ENCODE data around the gene SPTAN1.

The SPTAN1 gene

DNA sequence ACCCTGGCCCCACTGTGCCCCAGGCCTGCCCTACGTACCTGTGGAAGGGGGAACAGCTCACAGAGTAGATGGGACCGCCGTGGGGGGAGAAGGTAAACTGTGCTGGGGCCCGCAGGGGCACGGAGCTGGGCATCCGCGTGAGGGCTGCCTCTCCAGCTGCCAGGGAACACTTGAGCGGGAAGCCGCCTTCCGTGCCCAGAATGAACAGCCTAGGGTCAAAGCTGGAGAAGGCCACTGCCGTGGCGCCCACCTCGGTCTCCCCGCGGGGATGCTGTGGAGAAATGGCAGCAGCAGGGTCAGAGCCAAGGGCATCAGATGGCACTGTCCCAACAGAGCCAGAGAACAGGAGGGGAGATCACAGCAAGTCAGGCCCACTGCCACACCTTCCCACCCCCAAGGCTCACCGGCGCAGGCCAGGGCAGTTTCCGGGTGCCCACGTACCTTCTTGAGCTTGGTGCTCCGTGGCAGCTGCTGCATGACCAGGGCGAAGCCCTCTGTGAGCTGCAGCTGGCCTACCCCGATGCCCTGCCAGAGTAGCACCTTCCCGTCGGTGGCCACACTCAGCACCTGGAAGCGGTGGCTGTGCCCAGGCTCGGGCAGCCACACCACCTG, 82.4 kb downstream of the SPTAN1 start:
- Histone ChIP-seq H3K9ac (ENCODE audit: low read length) (no peak overlapping the region), H3F3A (ENCODE audit: insufficient read depth, low read length) (no peaks in the 10 kb centered on the region), H3K9me3 (replicated peaks; ENCODE audit: insufficient read depth, low read length) (no peaks in the 10 kb centered on the region), H3K4me1 (ENCODE audit: low read length) (no peaks in the 10 kb centered on the region), H3K27me3 (replicated peaks; ENCODE audit: insufficient read depth, low read length) (no peaks in the 10 kb centered on the region), H2AFZ (ENCODE audit: low read length) (no peak overlapping the region), H3K9me2 (replicated peaks; ENCODE audit: insufficient read depth, low read length) (no peaks in the 10 kb centered on the region), H3K36me3 (replicated peaks; ENCODE audit: insufficient read depth, low read length) (peaks cover 7% of the 10 kb centered on the region; the same call in 1 of the 2 replicates), H3K79me2 (ENCODE audit: low read length) (no peaks in the 10 kb centered on the region), H4K20me1 (ENCODE audit: insufficient read depth, low read length) (no peaks in the 10 kb centered on the region), H3K4me2 (ENCODE audit: low read depth, low read length) (no peak overlapping the region), H3K4me3 (ENCODE audit: low read length) (no peak overlapping the region), H3K27ac (ENCODE audit: low read length) (no peak overlapping the region)
- DNase-seq = no peak
- TF ChIP-seq EZH2 (optimal IDR thresholded peaks at IDR 0.05; ENCODE audit: low read depth, low read length) (no peak), CTCF (IDR thresholded peaks at IDR 0.05; ENCODE audit: low read length) (no peak), EZH2phosphoT487 (IDR thresholded peaks at IDR 0.05; ENCODE audit: low read length) (no peak)

GRCh38 chr9:128635266-128636023, 83.1 kb downstream of the SPTAN1 start:
- no peaks in the 10 kb centered on the region for H3K9me2 ChIP-seq (replicated peaks; ENCODE audit: insufficient read depth, low read length)
- no peaks in the 10 kb centered on the region for H3K27me3 ChIP-seq (replicated peaks; ENCODE audit: insufficient read depth, low read length)
- H3K4me3 ChIP-seq (ENCODE audit: low read length) = no peak overlapping the region
- H3F3A ChIP-seq (ENCODE audit: insufficient read depth, low read length) = no peaks in the 10 kb centered on the region
- H3K79me2 ChIP-seq (ENCODE audit: low read length) = no peaks in the 10 kb centered on the region
- H4K20me1 ChIP-seq (ENCODE audit: insufficient read depth, low read length) = no peaks in the 10 kb centered on the region
- no peak overlapping the region for H2AFZ ChIP-seq (ENCODE audit: low read length)
- H3K4me1 ChIP-seq (ENCODE audit: low read length) = no peaks in the 10 kb centered on the region
- H3K9ac ChIP-seq (ENCODE audit: low read length) = no peak overlapping the region
- no peaks in the 10 kb centered on the region for H3K9me3 ChIP-seq (replicated peaks; ENCODE audit: insufficient read depth, low read length)
- no peak overlapping the region for H3K27ac ChIP-seq (ENCODE audit: low read length)
- peaks cover 7% of the 10 kb centered on the region; the same call in 1 of the 2 replicates for H3K36me3 ChIP-seq (replicated peaks; ENCODE audit: insufficient read depth, low read length)
- H3K4me2 ChIP-seq (ENCODE audit: low read depth, low read length) = no peak overlapping the region
- TF ChIP-seq EZH2phosphoT487 (IDR thresholded peaks at IDR 0.05; ENCODE audit: low read length) (no peak), CTCF (IDR thresholded peaks at IDR 0.05; ENCODE audit: low read length) (no peak), EZH2 (optimal IDR thresholded peaks at IDR 0.05; ENCODE audit: low read depth, low read length) (no peak)
- DNase-seq = no peak

GRCh38 chr9:128636024-128636390, 83.6 kb downstream of the SPTAN1 start:
- peaks cover 7% of the 10 kb centered on the region; the same call in 1 of the 2 replicates for H3K36me3 ChIP-seq (replicated peaks; ENCODE audit: insufficient read depth, low read length)
- no peaks in the 10 kb centered on the region for H3F3A ChIP-seq (ENCODE audit: insufficient read depth, low read length)
- no peaks in the 10 kb centered on the region for H3K4me1 ChIP-seq (ENCODE audit: low read length)
- no peak overlapping the region for H3K9ac ChIP-seq (ENCODE audit: low read length)
- H3K79me2 ChIP-seq (ENCODE audit: low read length) = peaks cover under 1% of the 10 kb centered on the region; the same call in 1 of the 2 replicates
- no peaks in the 10 kb centered on the region for H3K9me3 ChIP-seq (replicated peaks; ENCODE audit: insufficient read depth, low read length)
- H4K20me1 ChIP-seq (ENCODE audit: insufficient read depth, low read length) = no peaks in the 10 kb centered on the region
- no peak overlapping the region for H3K27ac ChIP-seq (ENCODE audit: low read length)
- H3K9me2 ChIP-seq (replicated peaks; ENCODE audit: insufficient read depth, low read length) = no peaks in the 10 kb centered on the region
- H3K4me3 ChIP-seq (ENCODE audit: low read length) = no peak overlapping the region
- TF ChIP-seq EZH2 (optimal IDR thresholded peaks at IDR 0.05; ENCODE audit: low read depth, low read length) = no peak
- no peak for TF ChIP-seq EZH2phosphoT487 (IDR thresholded peaks at IDR 0.05; ENCODE audit: low read length)
- TF ChIP-seq CTCF (IDR thresholded peaks at IDR 0.05; ENCODE audit: low read length) = no peak
- no peaks in the 10 kb centered on the region for H3K27me3 ChIP-seq (replicated peaks; ENCODE audit: insufficient read depth, low read length)
- no peak overlapping the region for H2AFZ ChIP-seq (ENCODE audit: low read length)
- DNase-seq = no peak
- no peak overlapping the region for H3K4me2 ChIP-seq (ENCODE audit: low read depth, low read length)
